Stomach (tissue), 9 donors: ENCODE measurements around the gene CEP70. TPM values are rescaled to one million over a fixed set of nuclear protein-coding genes. Genes with fewer than 3 reads are reported as not detected.
"Not testable (repeated sequence)": the region's sequence is repeated elsewhere in the genome, so short reads cannot be mapped to it uniquely, and the experiment has no call there.

ENCODE experiments used
- DNase-seq, 2 donors: peaks; one replicate each; pipeline versions ENCODE4 v3.0.0 to v3.0.0-alpha.2; 2013 to 2019
- H3K27ac ChIP-seq, 5 donors: fragments of 200-600 bp in 4 of 5; sonication (generic) in 4 of 5; one replicate each; pipeline ENCODE4 v1.5.1; 2013 to 2019; ENCODE audit warnings: mild to moderate bottlenecking in 1 of 5, moderate library complexity in 1 of 5
- H3K27me3 ChIP-seq, 3 donors: fragments of 200-600 bp; sonication (generic); one replicate each; pipeline ENCODE4 v1.5.1; 2017 to 2019; ENCODE audit warnings: mixed run types in 1 of 3
- H3K36me3 ChIP-seq, 4 donors: fragments of 200-600 bp; sonication (generic); 1 replicate in 3 of 4; 2 replicates in 1 of 4; pipeline ENCODE4 v1.5.1; 2016 to 2019
- H3K4me1 ChIP-seq, 4 donors: fragments of 200-600 bp; sonication (generic); one replicate each; pipeline ENCODE4 v1.5.1; 2016 to 2019
- H3K4me3 ChIP-seq, 4 donors: fragments of 200-600 bp; sonication (generic) in 3 of 4; one replicate each; pipeline ENCODE4 v1.5.1; 2016 to 2019; ENCODE audit warnings: mild to moderate bottlenecking in 1 of 4
- H3K9me3 ChIP-seq, 4 donors: fragments of 200-600 bp; sonication (generic); one replicate each; pipeline ENCODE4 v1.5.1; 2016 to 2019
- CTCF ChIP-seq, 7 experiments: fragments of 450-650 bp in 4 of 7; fragments of 200-600 bp in 3 of 7; sonication (generic) in 3 of 7; IDR thresholded peaks; one replicate each; pipeline ENCODE4 v1.5.1; 2016 to 2019; ENCODE audit warnings: antibody characterized with exemption in 7 of 7, control low read depth in 2 of 7, mild to moderate bottlenecking in 1 of 7
- EP300 ChIP-seq: sonication (generic); formaldehyde crosslinking; IDR thresholded peaks from one replicate; pipeline ENCODE4 v1.6.1; 2017; ENCODE audit warnings: antibody characterized with exemption
- POLR2A ChIP-seq, 4 donors: fragments of 450-650 bp; IDR thresholded peaks; one replicate each; pipeline ENCODE4 v1.6.1; 2016; ENCODE audit warnings: antibody characterized with exemption in 4 of 4, control low read depth in 2 of 4, mild to moderate bottlenecking in 1 of 4, moderate library complexity in 1 of 4
- POLR2AphosphoS5 ChIP-seq, 3 donors: sonication (generic); formaldehyde crosslinking; IDR thresholded peaks; one replicate each; pipeline ENCODE4 v1.6.1; 2016; ENCODE audit warnings: antibody characterized with exemption in 3 of 3
- WGBS, 5 donors: extraction: QIAGEN DNeasy Blood & Tissue Kit in 3 of 5; methylation state at CpG; one replicate each; pipeline versions ENCODE4 v1.1.5 to v1.1.7; 2013 to 2018; 5-methylcytosine and 5-hydroxymethylcytosine counted together
- intact Hi-C: fragments of 100-400 bp; cut with DNase I; formaldehyde crosslinking; loops from one replicate; pipeline ENCODE4 v1.15.1; 2023; ENCODE audit warnings: low total_unique reads
- polyA plus RNA-seq, 3 donors: library from polyadenylated mRNA; stranded (reverse); fragments of 200-250 nt; gene quantifications; one replicate each; pipeline ENCODE4 v1.2.3, GENCODE V29; 2013
- total RNA-seq, 5 donors: library from RNA; depleted of rRNA; stranded (reverse); fragments of >200 nt; gene quantifications; one replicate each; pipeline versions ENCODE4 v1.1.0 to v1.2.3, GENCODE V29; 2014 to 2016
- donor health status: healthy with polysubstance abuse.
- donor health status: Bipolar disorder and iron deficiency.
- donor health status: healthy.

The CEP70 gene
- total and polyA plus RNA-seq, 8 donors: 10.5 to 58.3 (median 17.2) TPM

DNA sequence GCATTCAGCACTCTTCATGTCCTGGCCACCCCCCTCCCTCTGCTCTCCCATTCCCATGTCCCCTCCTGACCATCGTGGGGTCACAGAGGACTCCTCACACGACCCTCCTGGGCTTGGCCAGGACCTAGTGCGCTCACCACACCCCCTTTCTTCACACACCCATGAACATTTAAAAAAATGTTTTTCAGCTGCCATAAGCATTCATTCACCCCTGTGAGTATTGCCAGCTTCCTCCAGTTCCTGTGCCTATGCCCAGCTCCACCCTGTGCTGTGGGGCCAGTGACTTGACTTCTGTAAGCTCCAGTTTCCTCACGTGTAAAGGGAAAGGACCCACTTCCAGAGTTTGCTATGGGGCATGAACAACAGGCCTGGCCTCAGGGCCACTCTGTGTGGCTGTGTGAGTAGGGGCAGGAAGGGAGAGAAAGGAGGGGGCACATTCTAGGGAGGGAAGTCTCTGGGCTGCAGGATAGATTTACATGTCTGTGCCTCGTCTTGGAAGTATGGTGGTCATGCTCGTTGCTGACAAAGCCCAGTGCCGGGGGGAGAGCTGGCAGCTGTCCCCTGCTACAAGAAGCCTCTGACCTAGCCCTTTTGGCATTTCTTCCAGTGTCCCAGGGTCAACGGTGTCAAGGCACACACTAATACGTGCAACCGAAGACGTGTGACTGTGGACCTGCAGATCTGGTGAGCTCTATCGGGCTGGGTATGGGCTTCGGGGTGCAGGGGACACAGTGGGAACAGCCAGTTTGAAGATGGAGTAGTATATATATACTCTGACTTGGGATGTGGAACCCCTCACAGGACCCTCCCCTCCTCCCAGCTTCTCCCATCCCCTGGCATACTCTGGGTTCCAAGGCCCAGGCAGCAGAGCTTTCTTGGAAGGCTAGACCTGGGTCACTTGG is 136.8 kb downstream of the CEP70 start:
- TF ChIP-seq POLR2AphosphoS5 (IDR thresholded peaks at IDR 0.05) (no peak), CTCF (IDR thresholded peaks at IDR 0.05) (no peak), POLR2A (IDR thresholded peaks at IDR 0.05) (no peak), EP300 (no peak)
- Histone ChIP-seq H3K27ac (no peak overlapping the region), H3K4me1 (peaks cover 0 to 9% (median 0%) of the 10 kb centered on the region in 4 donors), H3K36me3 (peaks cover 0 to 4% (median 0%) of the 10 kb centered on the region in 4 donors), H3K4me3 (no peak overlapping the region), H3K9me3 (no peaks in the 10 kb centered on the region), H3K27me3 (peaks cover 0 to 4% (median 0%) of the 10 kb centered on the region in 3 donors)
- intact Hi-C loops: no loop called here
- WGBS, 5 donors: 77 to 91% (median 85%) methylated on average over 11 to 13 of the region's 13 CpGs
- DNase-seq: no peak

- peaks cover 0 to 4% (median 0%) of the 10 kb centered on the region in 4 donors for H3K36me3 ChIP-seq
- no peak overlapping the region for H3K27ac ChIP-seq
- no peaks in the 10 kb centered on the region for H3K9me3 ChIP-seq
- 81 to 87% (median 82%) methylated on average over 8 to 13 of the region's 13 CpGs for WGBS, 5 donors
- H3K4me1 ChIP-seq: peaks cover 0 to 9% (median 0%) of the 10 kb centered on the region in 4 donors
- TF ChIP-seq POLR2AphosphoS5 (IDR thresholded peaks at IDR 0.05): no peak
- no peak for TF ChIP-seq CTCF (IDR thresholded peaks at IDR 0.05)
- no peak for TF ChIP-seq EP300
- TF ChIP-seq POLR2A (IDR thresholded peaks at IDR 0.05): no peak
- H3K27me3 ChIP-seq: no peaks in the 10 kb centered on the region
- DNase-seq: no peak
- no peak overlapping the region for H3K4me3 ChIP-seq
- intact Hi-C loops: no loop called here
These were observed 138.0 kb downstream of the CEP70 start for GRCh38 chr3:138455801-138456716.

GRCh38 chr3:138453940-138454339 is 140.1 kb downstream of the CEP70 start:
- H3K36me3 ChIP-seq, H3K9me3 ChIP-seq, H3K27me3 ChIP-seq, H3K4me1 ChIP-seq, H3K4me3 ChIP-seq, DNase-seq, H3K27ac ChIP-seq, intact Hi-C loops: not testable (repeated sequence)
- 78 to 96% (median 88%) methylated on average over 8 of the region's 8 CpGs for WGBS, 5 donors

- no peaks in the 10 kb centered on the region for H3K27me3 ChIP-seq
- H3K4me1 ChIP-seq: peaks cover 0 to 9% (median 0%) of the 10 kb centered on the region in 4 donors
- TF ChIP-seq POLR2AphosphoS5 (IDR thresholded peaks at IDR 0.05) (no peak), CTCF (IDR thresholded peaks at IDR 0.05) (no peak), EP300 (no peak), POLR2A (IDR thresholded peaks at IDR 0.05) (no peak)
- H3K36me3 ChIP-seq: no peaks in the 10 kb centered on the region
- no peak for DNase-seq
- intact Hi-C loops: no loop called here
- no peak overlapping the region for H3K27ac ChIP-seq
- H3K4me3 ChIP-seq: no peak overlapping the region
- 65 to 83% (median 75%) methylated on average over 5 to 6 of the region's 6 CpGs for WGBS, 5 donors
- H3K9me3 ChIP-seq: no peaks in the 10 kb centered on the region
These were observed 141.6 kb downstream of the CEP70 start for GRCh38 chr3:138452436-138452835.
